GM12878 (cell line): ENCODE measurements around the gene ARID3A. TPM values are rescaled to one million over a fixed set of nuclear protein-coding genes. Genes with fewer than 3 reads are reported as not detected.

ENCODE experiments used
- ATAC-seq: fragments of 200-7000 bp; cut with Tn5 transposase; 3 replicates; pipeline ENCODE4 v1.9.1; 2020; ENCODE audit warnings: mild to moderate bottlenecking, moderate library complexity
- BruUV-seq: library from RNA; stranded (reverse); fragments of 400-500 nt; replicated peaks from 2 replicates; lab custom pipeline; 2021; lab: Mats Ljungman, UMichigan
- CTCF ChIA-PET: fragments of 300-600 bp; sonication (Branson Sonifier 250); formaldehyde crosslinking; extraction: SDS; loops from one replicate; lab custom pipeline; 2021; ENCODE audit warnings: inconsistent platforms; lab: Yijun Ruan, JAX
- POLR2A ChIA-PET: fragments of 350-600 bp; formaldehyde crosslinking; extraction: SDS; loops from one replicate; lab custom pipeline; 2021; ENCODE audit warnings: inconsistent platforms; lab: Charles Lee
- RAD21 ChIA-PET: fragments of 300-600 bp; sonication (Branson Sonifier 250); formaldehyde crosslinking; loops from one replicate; lab custom pipeline; 2023; ENCODE audit warnings: antibody characterized with exemption; ENCODE audit not compliant: unreplicated experiment; lab: Charles Lee
- SMC1A ChIA-PET: fragments of 300-600 bp; sonication (Branson Sonifier 250); formaldehyde crosslinking; loops from one replicate; lab custom pipeline; 2023; ENCODE audit not compliant: unreplicated experiment, uncharacterized antibody; lab: Charles Lee
- DNase-seq: peaks from one replicate; pipeline ENCODE4 v3.0.0-alpha.2; 2011; ENCODE audit warnings: low read depth, low spot score
- FAIRE-seq: peaks from 3 replicates; lab custom pipeline; 2011; peaks lifted over from hg19 to GRCh38; lab: Jason Lieb, UNC
- H2AFZ ChIP-seq: 2 replicates; pipeline ENCODE4 v1.6.0; 2011; ENCODE audit warnings: low read depth, low read length, control low read depth; ENCODE audit not compliant: control insufficient read depth
- H3K27ac ChIP-seq: 2 replicates; pipeline ENCODE4 v1.5.1; 2011; ENCODE audit warnings: control low read depth; ENCODE audit not compliant: control insufficient read depth, insufficient read depth
- H3K27me3 ChIP-seq, 2 experiments: replicated peaks in 1 of 2; 2 replicates each; pipeline versions ENCODE4 v1.6.0 to v1.6.1; 2011; ENCODE audit warnings: low read length in 1 of 2; ENCODE audit not compliant: control insufficient read depth in 2 of 2, insufficient read depth in 2 of 2
- H3K36me3 ChIP-seq, 2 experiments: 2 replicates each; pipeline ENCODE4 v1.5.1; 2011; ENCODE audit warnings: low read length in 1 of 2; ENCODE audit not compliant: control insufficient read depth in 2 of 2, insufficient read depth in 2 of 2
- H3K4me1 ChIP-seq: 2 replicates; pipeline ENCODE4 v1.6.1; 2011; ENCODE audit warnings: mild to moderate bottlenecking, low read length, moderate library complexity, mixed read lengths; ENCODE audit not compliant: control insufficient read depth, insufficient read depth
- H3K4me2 ChIP-seq: 2 replicates; pipeline ENCODE4 v1.6.0; 2011; ENCODE audit warnings: control low read depth; ENCODE audit not compliant: control insufficient read depth, insufficient read depth
- H3K4me3 ChIP-seq: fragments of 200-600 bp; sonication (generic); 2 replicates; pipeline ENCODE4 v1.5.1; 2016
- H3K79me2 ChIP-seq: 2 replicates; pipeline ENCODE4 v1.6.0; 2011; ENCODE audit warnings: low read length; ENCODE audit not compliant: control insufficient read depth, insufficient read depth
- H3K9ac ChIP-seq: 2 replicates; pipeline ENCODE4 v1.8.0; 2011; ENCODE audit warnings: low read length, control low read depth, mixed read lengths; ENCODE audit not compliant: control insufficient read depth, insufficient read depth
- H3K9me3 ChIP-seq: replicated peaks from 3 replicates; pipeline ENCODE4 v1.5.1; 2011; ENCODE audit warnings: mild to moderate bottlenecking, low read length; ENCODE audit not compliant: control insufficient read depth, insufficient read depth
- H4K20me1 ChIP-seq: 2 replicates; pipeline ENCODE4 v1.6.0; 2011; ENCODE audit not compliant: control insufficient read depth, insufficient read depth
- BHLHE40 ChIP-seq, 2 experiments: fragments of 450-650 bp in 1 of 2; IDR thresholded peaks; 2 replicates each; pipeline ENCODE4 v1.6.1; 2011 to 2017; ENCODE audit warnings: low read depth in 2 of 2, borderline replicate concordance in 1 of 2, improper control_type of control experiment in 1 of 2, low read length in 1 of 2, mild to moderate bottlenecking in 1 of 2
- GATAD2B ChIP-seq: fragments of 450-650 bp; conservative IDR thresholded peaks from 2 replicates; pipeline ENCODE4 v1.6.1; 2017; ENCODE audit warnings: low read depth, mild to moderate bottlenecking, moderate library complexity
- JUND ChIP-seq: IDR thresholded peaks from 2 replicates; pipeline ENCODE4 v1.6.1; 2012; ENCODE audit warnings: low read depth, mild to moderate bottlenecking, low read length, improper control_type of control experiment, moderate library complexity
- MYB ChIP-seq: fragments of 150-350 bp; IDR thresholded peaks from 2 replicates; pipeline ENCODE4 v1.6.1; 2014; ENCODE audit warnings: mild to moderate bottlenecking, low read depth, low read length, borderline replicate concordance
- NBN ChIP-seq: fragments of 450-650 bp; IDR thresholded peaks from 2 replicates; pipeline ENCODE4 v1.6.1; 2016
- NFYA ChIP-seq: IDR thresholded peaks from 2 replicates; pipeline ENCODE4 v1.6.1; 2011; ENCODE audit warnings: low read depth, mild to moderate bottlenecking, low read length, improper control_type of control experiment, borderline replicate concordance
- NR2F1 ChIP-seq: fragments of 450-650 bp; conservative IDR thresholded peaks from 2 replicates; pipeline ENCODE4 v1.6.1; 2017; ENCODE audit warnings: mild to moderate bottlenecking
- RUNX3 ChIP-seq: IDR thresholded peaks from 2 replicates; pipeline ENCODE4 v1.6.1; 2012; ENCODE audit warnings: low read length, inconsistent platforms
- SMARCA5 ChIP-seq: fragments of 450-650 bp; IDR thresholded peaks from 2 replicates; pipeline ENCODE4 v1.6.1; 2017; ENCODE audit warnings: mild to moderate bottlenecking
- SPI1 ChIP-seq: IDR thresholded peaks from 2 replicates; pipeline ENCODE4 v1.6.1; 2011; ENCODE audit warnings: low read depth, mild to moderate bottlenecking, low read length, moderate library complexity, borderline replicate concordance; ENCODE audit not compliant: insufficient read depth
- TARDBP ChIP-seq: IDR thresholded peaks from 2 replicates; pipeline ENCODE4 v1.6.1; 2016; ENCODE audit warnings: borderline replicate concordance
- TCF12 ChIP-seq: IDR thresholded peaks from 2 replicates; pipeline ENCODE4 v1.6.1; 2011; ENCODE audit warnings: low read depth, mild to moderate bottlenecking, low read length
- TCF7 ChIP-seq: IDR thresholded peaks from 2 replicates; pipeline ENCODE4 v1.6.1; 2014; ENCODE audit warnings: antibody characterized with exemption, borderline replicate concordance
- WRNIP1 ChIP-seq: IDR thresholded peaks from 2 replicates; pipeline ENCODE4 v1.6.1; 2011; ENCODE audit warnings: low read depth, low read length, improper control_type of control experiment, borderline replicate concordance
- ZNF217 ChIP-seq: fragments of 450-650 bp; IDR thresholded peaks from 2 replicates; pipeline ENCODE4 v1.6.1; 2017; ENCODE audit warnings: antibody characterized with exemption, mild to moderate bottlenecking
- ZNF274 ChIP-seq: IDR thresholded peaks from one replicate; pipeline ENCODE4 v1.8.0; 2011; ENCODE audit not compliant: insufficient read length, insufficient read depth
- WGBS: methylation state at CpG from one replicate; pipeline ENCODE4 v1.1.6; 2016; ENCODE audit warnings: low lambda C conversion rate; ENCODE audit not compliant: insufficient replicate concordance, insufficient coverage; ENCODE audit errors: missing lambda C conversion rate; 5-methylcytosine and 5-hydroxymethylcytosine counted together
- in situ Hi-C: fragments of 300-500 bp; cut with MboI; formaldehyde crosslinking; loops from 9 replicates; pipeline ENCODE4 v1.14.3; 2018; ENCODE audit warnings: mixed read lengths
- intact Hi-C: fragments of 100-400 bp; cut with micrococcal nuclease; formaldehyde crosslinking; loops from one replicate; pipeline ENCODE4 v1.14.2; 2022; ENCODE audit not compliant: unreplicated experiment
- polyA plus RNA-seq, 11 experiments: library from polyadenylated mRNA; depleted of rRNA in 4 of 11; unstranded in 6 of 11; stranded (reverse) in 5 of 11; fragments of >200 nt; fragmentation: Nextera tagmentation in 4 of 11; fragmentation: Illumina TruSeq in 1 of 11; extraction: Ambion mirVana in 4 of 11; extraction: Trizol in 1 of 11; gene quantifications; 1 replicate in 1 of 11; 2 replicates in 10 of 11; pipeline versions ENCODE4 v1.2.1 to v1.2.3, GENCODE V29; 2011 to 2016; ENCODE audit warnings: inconsistent platforms in 2 of 11, missing spikeins in 2 of 11, low read depth in 1 of 11
- total RNA-seq, 4 experiments: library from RNA; depleted of rRNA in 3 of 4; stranded (reverse); fragments of >200 nt in 3 of 4; fragmentation: Illumina TruSeq in 1 of 4; extraction: Trizol in 1 of 4; gene quantifications; 2 replicates each; pipeline versions ENCODE4 v1.2.1 to v1.2.3, GENCODE V29; 2013 to 2021
- TF ChIP-seq, protein P1 (sequence below): fragments of 450-650 bp; IDR thresholded peaks from 2 replicates; pipeline ENCODE4 v1.6.1; 2017; ENCODE audit warnings: borderline replicate concordance
- TF ChIP-seq, protein P2 (sequence below): fragments of 450-650 bp; formaldehyde crosslinking; IDR thresholded peaks from 2 replicates; pipeline ENCODE4 v1.4.0; 2022; ENCODE audit warnings: mild to moderate bottlenecking, moderate library complexity
- TF ChIP-seq, protein P3 (sequence below): IDR thresholded peaks from 2 replicates; pipeline ENCODE4 v1.6.1; 2012; ENCODE audit warnings: low read depth, low read length, improper control_type of control experiment

The ARID3A gene
- total and polyA plus RNA-seq, 10 of the 15 experiments (the other 5 are each of a cell fraction or from before 2014, with no cell fraction given): 0.76 to 70.0 (median 16.7) TPM

DNA sequence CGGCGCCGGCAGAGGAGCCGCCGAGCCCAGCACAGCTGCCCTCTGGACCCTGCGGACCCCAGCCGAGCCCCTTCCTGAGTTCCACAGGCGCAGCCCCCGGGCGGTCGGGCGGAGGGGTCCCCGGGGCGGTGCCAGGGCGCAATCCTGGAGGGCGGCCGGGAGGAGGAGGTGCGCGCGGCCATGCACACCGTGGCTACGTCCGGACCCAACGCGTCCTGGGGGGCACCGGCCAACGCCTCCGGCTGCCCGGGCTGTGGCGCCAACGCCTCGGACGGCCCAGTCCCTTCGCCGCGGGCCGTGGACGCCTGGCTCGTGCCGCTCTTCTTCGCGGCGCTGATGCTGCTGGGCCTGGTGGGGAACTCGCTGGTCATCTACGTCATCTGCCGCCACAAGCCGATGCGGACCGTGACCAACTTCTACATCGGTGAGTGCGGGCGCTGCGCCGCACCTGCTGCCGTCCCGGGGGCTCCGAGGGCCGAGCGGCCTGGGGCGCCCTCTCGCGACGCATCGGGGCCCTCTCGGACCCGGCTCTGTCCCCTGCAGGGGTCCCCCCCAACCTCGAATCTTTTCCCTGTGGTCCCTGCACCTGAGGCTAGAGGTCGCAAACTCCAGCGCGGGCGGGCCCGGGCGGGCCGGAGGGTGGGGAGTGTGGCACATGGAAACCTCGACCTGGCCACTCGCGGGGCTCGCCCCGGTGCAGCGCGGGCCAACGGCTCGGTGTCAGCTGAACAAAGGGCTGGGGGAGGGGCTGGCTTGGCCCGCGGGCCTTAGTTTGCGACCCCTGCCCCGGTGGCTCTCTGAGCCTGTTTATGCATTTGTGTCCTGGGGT is 8.3 kb upstream of the ARID3A start, which contains the start of gene KISS1R:
Gene KISS1R (plus strand): TSS at position 11 of the 829 bp plus-strand sequence. CDS start 170 bp downstream, at position 181.
- intact Hi-C loops: no loop called here
- BruUV-seq: no TSS peak
- TF ChIP-seq TCF12: peak; percentile 70; the same call in 1 of the 2 replicates
- TF ChIP-seq NFYA: no peak
- peak; percentile 77 to 93; a peak in 3 of 4 replicates for TF ChIP-seq BHLHE40 (IDR thresholded peaks at IDR 0.05; ENCODE audit: borderline replicate concordance in 1 of 2, low read depth in 2 of 2, low read length in 1 of 2)
- no peak for TF ChIP-seq WRNIP1
- TF ChIP-seq, protein P1, sequence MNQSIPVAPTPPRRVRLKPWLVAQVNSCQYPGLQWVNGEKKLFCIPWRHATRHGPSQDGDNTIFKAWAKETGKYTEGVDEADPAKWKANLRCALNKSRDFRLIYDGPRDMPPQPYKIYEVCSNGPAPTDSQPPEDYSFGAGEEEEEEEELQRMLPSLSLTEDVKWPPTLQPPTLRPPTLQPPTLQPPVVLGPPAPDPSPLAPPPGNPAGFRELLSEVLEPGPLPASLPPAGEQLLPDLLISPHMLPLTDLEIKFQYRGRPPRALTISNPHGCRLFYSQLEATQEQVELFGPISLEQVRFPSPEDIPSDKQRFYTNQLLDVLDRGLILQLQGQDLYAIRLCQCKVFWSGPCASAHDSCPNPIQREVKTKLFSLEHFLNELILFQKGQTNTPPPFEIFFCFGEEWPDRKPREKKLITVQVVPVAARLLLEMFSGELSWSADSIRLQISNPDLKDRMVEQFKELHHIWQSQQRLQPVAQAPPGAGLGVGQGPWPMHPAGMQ: peak; percentile 22; the same call in 1 of the 2 replicates
- TF ChIP-seq ZNF274: no peak
- no peak for TF ChIP-seq MYB
- TF ChIP-seq SMARCA5: peak; percentile 96
- TF ChIP-seq RUNX3: peak; percentile 15; the same call in 1 of the 2 replicates
- TF ChIP-seq GATAD2B: peak; percentile 95
- TF ChIP-seq JUND: no peak
- TF ChIP-seq, protein P2, sequence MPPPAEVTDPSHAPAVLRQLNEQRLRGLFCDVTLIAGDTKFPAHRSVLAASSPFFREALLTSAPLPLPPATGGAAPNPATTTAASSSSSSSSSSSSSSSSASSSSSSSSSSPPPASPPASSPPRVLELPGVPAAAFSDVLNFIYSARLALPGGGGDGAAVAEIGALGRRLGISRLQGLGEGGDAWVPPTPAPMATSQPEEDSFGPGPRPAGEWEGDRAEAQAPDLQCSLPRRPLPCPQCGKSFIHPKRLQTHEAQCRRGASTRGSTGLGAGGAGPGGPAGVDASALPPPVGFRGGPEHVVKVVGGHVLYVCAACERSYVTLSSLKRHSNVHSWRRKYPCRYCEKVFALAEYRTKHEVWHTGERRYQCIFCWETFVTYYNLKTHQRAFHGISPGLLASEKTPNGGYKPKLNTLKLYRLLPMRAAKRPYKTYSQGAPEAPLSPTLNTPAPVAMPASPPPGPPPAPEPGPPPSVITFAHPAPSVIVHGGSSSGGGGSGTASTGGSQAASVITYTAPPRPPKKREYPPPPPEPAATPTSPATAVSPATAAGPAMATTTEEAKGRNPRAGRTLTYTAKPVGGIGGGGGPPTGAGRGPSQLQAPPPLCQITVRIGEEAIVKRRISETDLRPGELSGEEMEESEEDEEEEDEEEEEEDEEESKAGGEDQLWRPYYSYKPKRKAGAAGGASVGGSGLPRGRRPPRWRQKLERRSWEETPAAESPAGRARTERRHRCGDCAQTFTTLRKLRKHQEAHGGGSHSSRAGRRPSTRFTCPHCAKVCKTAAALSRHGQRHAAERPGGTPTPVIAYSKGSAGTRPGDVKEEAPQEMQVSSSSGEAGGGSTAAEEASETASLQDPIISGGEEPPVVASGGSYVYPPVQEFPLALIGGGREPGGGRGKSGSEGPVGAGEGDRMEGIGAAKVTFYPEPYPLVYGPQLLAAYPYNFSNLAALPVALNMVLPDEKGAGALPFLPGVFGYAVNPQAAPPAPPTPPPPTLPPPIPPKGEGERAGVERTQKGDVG (CRISPR knock-in tag): no peak
- 0 out of 2 replicates have a peak, but pooled peaks have one; percentile 19 for TF ChIP-seq SPI1
- TF ChIP-seq ZNF217: peak; percentile 90
- no peak for TF ChIP-seq NBN
- TF ChIP-seq, protein P3, sequence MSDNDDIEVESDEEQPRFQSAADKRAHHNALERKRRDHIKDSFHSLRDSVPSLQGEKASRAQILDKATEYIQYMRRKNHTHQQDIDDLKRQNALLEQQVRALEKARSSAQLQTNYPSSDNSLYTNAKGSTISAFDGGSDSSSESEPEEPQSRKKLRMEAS: 0 out of 2 replicates have a peak, but pooled peaks have one; percentile 32
- no peak for TF ChIP-seq TARDBP
- TF ChIP-seq TCF7: no peak
- peak; percentile 22; the same call in 1 of the 2 replicates for TF ChIP-seq NR2F1

More for the DNA sequence above, 8.3 kb upstream of the ARID3A start, which contains the start of gene KISS1R:
- CTCF ChIA-PET: interaction anchor here (1.7 to 4.6 kb wide), 3 partner anchors 11 to 54 kb away, joined by 3 to 50 read pairs (median 24); no protein-coding TSS in a partner anchor
- Histone ChIP-seq H3K79me2 (peaks cover 7% of the 10 kb centered on the region), H2AFZ (no peak within 1 kb of the TSS), H3K4me2 (peak within 1 kb of the TSS; percentile 77), H3K36me3 (no peaks in the 10 kb centered on the region), H3K27ac (no peak within 1 kb of the TSS), H3K9me3 (no peaks in the 10 kb centered on the region), H4K20me1 (no peaks in the 10 kb centered on the region), H3K27me3 (peaks cover 0 to 2% of the 10 kb centered on the region in 2 experiments; a peak in 1 of 4 replicates), H3K9ac (no peak within 1 kb of the TSS; the same call in 1 of the 2 replicates), H3K4me3 (peak within 1 kb of the TSS; percentile 41; the same call in 1 of the 2 replicates), H3K4me1 (peaks cover 25% of the 10 kb centered on the region)
- ATAC-seq: peak; percentile 44
- no peak for DNase-seq
- RAD21 ChIA-PET: interaction anchor here (0.6 to 3.6 kb wide), 4 partner anchors 21 to 59 kb away, joined by 3 to 46 read pairs (median 6); no protein-coding TSS in a partner anchor
- SMC1A ChIA-PET: interaction anchor here (1.1 to 3.3 kb wide), 2 partner anchors 9 to 53 kb away, joined by 4 to 18 read pairs; no protein-coding TSS in a partner anchor
- FAIRE-seq: no peak
- in situ Hi-C loops: no loop called here
- POLR2A ChIA-PET: interaction anchor here (0.6 to 1.3 kb wide), 2 partner anchors 24 to 411 kb away, joined by 4 to 8 read pairs; partner anchors contain the start of genes MED16 and RNU6-9
- WGBS: 3% methylated on average over 80 of the region's 87 CpGs
